ENCODE measurements around the gene SEMG2. TPM values are rescaled to one million over a fixed set of nuclear protein-coding genes. Genes with fewer than 3 reads are reported as not detected.
A peak's percentile ranks its signal among the peaks of the same experiment; 100 is the strongest.

Gene SEMG2
- total RNA-seq, 1 experiment from 2014 or later, result not detected

DNA sequence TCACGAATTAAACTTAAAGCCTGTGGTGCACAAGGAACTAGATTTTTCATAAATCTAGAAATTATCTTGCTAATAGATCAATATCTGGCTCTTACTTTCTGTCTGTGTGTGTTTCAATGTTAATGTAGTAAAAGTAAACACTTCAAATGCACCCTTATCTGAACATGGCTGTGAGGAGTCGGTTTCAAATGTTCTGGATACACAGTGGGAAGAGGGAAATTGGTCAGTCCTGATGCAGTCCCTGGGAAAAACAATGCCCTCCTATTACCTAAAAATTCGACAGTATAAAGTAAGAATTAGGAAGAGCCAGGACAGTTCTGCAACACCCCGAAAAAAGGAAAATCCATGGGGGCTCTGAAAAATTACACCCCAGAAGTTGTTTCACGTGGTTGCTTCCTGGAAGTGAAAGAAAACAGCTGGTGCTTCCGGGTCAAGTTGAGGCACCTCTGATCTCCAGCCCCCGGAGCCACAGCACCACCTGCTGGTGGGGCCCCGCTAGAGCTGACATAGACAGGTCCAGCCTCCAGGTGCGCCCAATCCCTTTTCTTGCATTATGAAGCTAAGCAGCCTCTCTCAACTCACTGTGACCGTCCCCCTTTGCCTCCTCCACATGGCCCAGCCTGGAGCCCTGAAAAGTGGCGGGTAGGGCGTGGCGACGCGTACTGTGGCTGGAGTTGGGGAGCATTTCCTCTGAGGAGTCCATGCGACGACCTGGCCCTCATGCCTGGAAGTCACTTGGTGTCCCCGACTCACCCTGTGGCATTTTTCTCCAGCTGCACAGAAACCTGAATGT is 8.3 kb downstream of the SEMG2 start:
- peak overlapping the region; percentile 83 for H2AFZ ChIP-seq (ENCODE audit: low read depth, low read length, poor library complexity, severe bottlenecking)
- DNase-seq (ENCODE audit: low read depth, low spot score) (peak; percentile 60), ATAC-seq (peak; percentile 100)
- TF ChIP-seq POLR2A (IDR thresholded peaks at IDR 0.05; ENCODE audit: borderline replicate concordance, extremely low read depth, insufficient read depth, insufficient read length) (no peak), TCF7L2 (IDR thresholded peaks at IDR 0.05; ENCODE audit: borderline replicate concordance, extremely low read depth, insufficient read depth, insufficient read length) (peak; percentile 53), ELF1 (IDR thresholded peaks at IDR 0.05; ENCODE audit: borderline replicate concordance, low read depth) (peak; percentile 57), FOSL1 (IDR thresholded peaks at IDR 0.05; ENCODE audit: low read depth) (no peak), EGR1 (IDR thresholded peaks at IDR 0.05; ENCODE audit: low read depth) (no peak), RAD21 (IDR thresholded peaks at IDR 0.05; ENCODE audit: low read depth) (peak; percentile 85), ZFX (IDR thresholded peaks at IDR 0.05) (no peak), POLR2AphosphoS5 (IDR thresholded peaks at IDR 0.05; ENCODE audit: low read depth, low read length) (0 out of 2 replicates have a peak, but pooled peaks have one; percentile 41), ZNF274 (IDR thresholded peaks at IDR 0.05; ENCODE audit: low read depth, low read length) (no peak)
- TF ChIP-seq, protein P1, sequence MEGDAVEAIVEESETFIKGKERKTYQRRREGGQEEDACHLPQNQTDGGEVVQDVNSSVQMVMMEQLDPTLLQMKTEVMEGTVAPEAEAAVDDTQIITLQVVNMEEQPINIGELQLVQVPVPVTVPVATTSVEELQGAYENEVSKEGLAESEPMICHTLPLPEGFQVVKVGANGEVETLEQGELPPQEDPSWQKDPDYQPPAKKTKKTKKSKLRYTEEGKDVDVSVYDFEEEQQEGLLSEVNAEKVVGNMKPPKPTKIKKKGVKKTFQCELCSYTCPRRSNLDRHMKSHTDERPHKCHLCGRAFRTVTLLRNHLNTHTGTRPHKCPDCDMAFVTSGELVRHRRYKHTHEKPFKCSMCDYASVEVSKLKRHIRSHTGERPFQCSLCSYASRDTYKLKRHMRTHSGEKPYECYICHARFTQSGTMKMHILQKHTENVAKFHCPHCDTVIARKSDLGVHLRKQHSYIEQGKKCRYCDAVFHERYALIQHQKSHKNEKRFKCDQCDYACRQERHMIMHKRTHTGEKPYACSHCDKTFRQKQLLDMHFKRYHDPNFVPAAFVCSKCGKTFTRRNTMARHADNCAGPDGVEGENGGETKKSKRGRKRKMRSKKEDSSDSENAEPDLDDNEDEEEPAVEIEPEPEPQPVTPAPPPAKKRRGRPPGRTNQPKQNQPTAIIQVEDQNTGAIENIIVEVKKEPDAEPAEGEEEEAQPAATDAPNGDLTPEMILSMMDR (IDR thresholded peaks at IDR 0.05 in 2 of 3, conservative IDR thresholded peaks at IDR 0.05 in 1 of 3; ENCODE audit: borderline replicate concordance in 1 of 3, insufficient read depth in 1 of 3, low read depth in 2 of 3, low read length in 2 of 3), result peak; percentile 85 to 98 (median 97)
- TF ChIP-seq, protein P2, sequence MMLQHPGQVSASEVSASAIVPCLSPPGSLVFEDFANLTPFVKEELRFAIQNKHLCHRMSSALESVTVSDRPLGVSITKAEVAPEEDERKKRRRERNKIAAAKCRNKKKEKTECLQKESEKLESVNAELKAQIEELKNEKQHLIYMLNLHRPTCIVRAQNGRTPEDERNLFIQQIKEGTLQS (IDR thresholded peaks at IDR 0.05), result no peak
- TF ChIP-seq, protein P3, sequence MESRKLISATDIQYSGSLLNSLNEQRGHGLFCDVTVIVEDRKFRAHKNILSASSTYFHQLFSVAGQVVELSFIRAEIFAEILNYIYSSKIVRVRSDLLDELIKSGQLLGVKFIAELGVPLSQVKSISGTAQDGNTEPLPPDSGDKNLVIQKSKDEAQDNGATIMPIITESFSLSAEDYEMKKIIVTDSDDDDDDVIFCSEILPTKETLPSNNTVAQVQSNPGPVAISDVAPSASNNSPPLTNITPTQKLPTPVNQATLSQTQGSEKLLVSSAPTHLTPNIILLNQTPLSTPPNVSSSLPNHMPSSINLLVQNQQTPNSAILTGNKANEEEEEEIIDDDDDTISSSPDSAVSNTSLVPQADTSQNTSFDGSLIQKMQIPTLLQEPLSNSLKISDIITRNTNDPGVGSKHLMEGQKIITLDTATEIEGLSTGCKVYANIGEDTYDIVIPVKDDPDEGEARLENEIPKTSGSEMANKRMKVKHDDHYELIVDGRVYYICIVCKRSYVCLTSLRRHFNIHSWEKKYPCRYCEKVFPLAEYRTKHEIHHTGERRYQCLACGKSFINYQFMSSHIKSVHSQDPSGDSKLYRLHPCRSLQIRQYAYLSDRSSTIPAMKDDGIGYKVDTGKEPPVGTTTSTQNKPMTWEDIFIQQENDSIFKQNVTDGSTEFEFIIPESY (IDR thresholded peaks at IDR 0.05; ENCODE audit: extremely low read depth, insufficient replicate concordance, low read length), result no peak
- TF ChIP-seq, protein P4, sequence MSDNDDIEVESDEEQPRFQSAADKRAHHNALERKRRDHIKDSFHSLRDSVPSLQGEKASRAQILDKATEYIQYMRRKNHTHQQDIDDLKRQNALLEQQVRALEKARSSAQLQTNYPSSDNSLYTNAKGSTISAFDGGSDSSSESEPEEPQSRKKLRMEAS (IDR thresholded peaks at IDR 0.05), result peak; percentile 66; the same call in 1 of the 2 replicates
- TSS peak; percentile 69 for BruUV-seq (replicated peaks)
- no peaks in the 10 kb centered on the region for H4K20me1 ChIP-seq (ENCODE audit: insufficient read depth)
- no peaks in the 10 kb centered on the region for H3K9me3 ChIP-seq (ENCODE audit: control insufficient read depth in 1 of 2, insufficient read depth in 1 of 2, low read depth in 1 of 2, low read length in 2 of 2)
- POLR2A ChIA-PET, result interaction anchor here (0.6 to 0.7 kb wide), 2 partner anchors 57 to 91 kb away, joined by 4 to 6 read pairs; no protein-coding TSS in a partner anchor
- H3K27me3 ChIP-seq (ENCODE audit: insufficient read depth, low read length), result peaks cover 9% of the 10 kb centered on the region
- intact Hi-C loops (cut with micrococcal nuclease), result loop anchor here (1.0 to 10.0 kb wide), 3 partner anchors 92 to 218 kb away; no protein-coding TSS in a partner anchor
- no peaks in the 10 kb centered on the region for H3K79me2 ChIP-seq (ENCODE audit: insufficient read depth, low read length)
- peak overlapping the region; percentile 1; the same call in 1 of the 2 replicates for H3K9ac ChIP-seq (ENCODE audit: low read length)
- H3K4me3 ChIP-seq (replicated peaks in 1 of 2; ENCODE audit: low read depth in 1 of 2, low read length in 2 of 2), result peak overlapping the region; percentile 20 to 35
- peak overlapping the region; percentile 57 for H3K4me2 ChIP-seq (ENCODE audit: low read length)
- RAD21 ChIA-PET (ENCODE audit: low non-redundant PET in 1 of 2, low total read pairs in 2 of 2, uncharacterized antibody in 2 of 2, unreplicated experiment in 2 of 2), result interaction anchor here (0.6 to 1.1 kb wide), 3 partner anchors 91 to 185 kb away, joined by 3 to 6 read pairs (median 4); no protein-coding TSS in a partner anchor
- CTCF ChIA-PET, result interaction anchor here (0.6 to 2.3 kb wide), 27 partner anchors 8 to 544 kb away, joined by 3 to 28 read pairs (median 3); partner anchors contain the start of genes SEMG1 and SEMG2
- H3K27ac ChIP-seq (ENCODE audit: low read depth, low read length), result no peak overlapping the region
- no peaks in the 10 kb centered on the region for H3K36me3 ChIP-seq (ENCODE audit: control insufficient read depth in 1 of 2, insufficient read depth in 2 of 2, low read length in 2 of 2)
- H3K4me1 ChIP-seq (ENCODE audit: control insufficient read depth in 1 of 2, insufficient read depth in 2 of 2, low read length in 2 of 2), result peaks cover 0 to 6% of the 10 kb centered on the region in 2 experiments; a peak in 2 of 4 replicates
- no peaks in the 10 kb centered on the region for H3K9me2 ChIP-seq (ENCODE audit: insufficient read depth)
